Esophagus squamous epithelium (tissue), 4 donors: ENCODE measurements around the gene C1orf21.

Source experiments
- POLR2A ChIP-seq, 4 donors: fragments of 450-650 bp; IDR thresholded peaks; one replicate each; pipeline ENCODE4 v1.6.1; 2017; ENCODE audit warnings: antibody characterized with exemption in 4 of 4, mild to moderate bottlenecking in 4 of 4, moderate library complexity in 3 of 4
- TF ChIP-seq, protein P1 (sequence below), 6 experiments: fragments of 450-650 bp in 4 of 6; fragments of 200-600 bp in 2 of 6; sonication (generic) in 2 of 6; IDR thresholded peaks; one replicate each; pipeline ENCODE4 v1.5.1; 2016 to 2019; ENCODE audit warnings: antibody characterized with exemption in 6 of 6, mild to moderate bottlenecking in 4 of 6, moderate library complexity in 4 of 6

DNA sequence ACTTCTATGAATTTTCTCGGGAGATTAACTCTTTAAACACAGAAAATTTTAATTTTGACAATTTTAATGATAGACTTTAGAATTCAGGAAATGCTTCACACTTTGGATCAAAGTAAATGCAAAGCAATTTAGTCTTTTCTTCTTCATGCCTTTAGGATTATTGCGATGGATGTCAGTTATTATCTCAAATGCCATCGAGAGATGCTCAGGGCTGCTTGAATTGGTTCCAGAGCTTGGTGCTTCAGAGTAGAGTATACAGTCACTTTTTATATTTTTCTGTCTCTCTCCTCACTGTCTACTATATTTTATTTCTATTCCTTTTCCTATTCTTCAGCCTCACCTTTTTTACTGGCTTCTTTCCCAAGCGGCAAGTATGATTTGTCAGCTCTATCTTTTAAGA lies 59.2 kb downstream of the C1orf21 start:
- TF ChIP-seq, protein P1, sequence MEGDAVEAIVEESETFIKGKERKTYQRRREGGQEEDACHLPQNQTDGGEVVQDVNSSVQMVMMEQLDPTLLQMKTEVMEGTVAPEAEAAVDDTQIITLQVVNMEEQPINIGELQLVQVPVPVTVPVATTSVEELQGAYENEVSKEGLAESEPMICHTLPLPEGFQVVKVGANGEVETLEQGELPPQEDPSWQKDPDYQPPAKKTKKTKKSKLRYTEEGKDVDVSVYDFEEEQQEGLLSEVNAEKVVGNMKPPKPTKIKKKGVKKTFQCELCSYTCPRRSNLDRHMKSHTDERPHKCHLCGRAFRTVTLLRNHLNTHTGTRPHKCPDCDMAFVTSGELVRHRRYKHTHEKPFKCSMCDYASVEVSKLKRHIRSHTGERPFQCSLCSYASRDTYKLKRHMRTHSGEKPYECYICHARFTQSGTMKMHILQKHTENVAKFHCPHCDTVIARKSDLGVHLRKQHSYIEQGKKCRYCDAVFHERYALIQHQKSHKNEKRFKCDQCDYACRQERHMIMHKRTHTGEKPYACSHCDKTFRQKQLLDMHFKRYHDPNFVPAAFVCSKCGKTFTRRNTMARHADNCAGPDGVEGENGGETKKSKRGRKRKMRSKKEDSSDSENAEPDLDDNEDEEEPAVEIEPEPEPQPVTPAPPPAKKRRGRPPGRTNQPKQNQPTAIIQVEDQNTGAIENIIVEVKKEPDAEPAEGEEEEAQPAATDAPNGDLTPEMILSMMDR (IDR thresholded peaks at IDR 0.05) = no peak
- TF ChIP-seq POLR2A (IDR thresholded peaks at IDR 0.05) = no peak
